Right ventricle myocardium inferior (tissue), 1 donor: ENCODE results near the gene MINDY3. TPM values are rescaled to one million over a fixed set of nuclear protein-coding genes. Genes with fewer than 3 reads are reported as not detected.
"Not testable (repeated sequence)": the region's sequence is repeated elsewhere in the genome, so short reads cannot be mapped to it uniquely, and the experiment has no call there.

Experiments used
- ATAC-seq: fragments of 200-7000 bp; cut with Tn5 transposase; one replicate; pipeline ENCODE4 v1.9.1; 2020; ENCODE audit warnings: mild to moderate bottlenecking, moderate library complexity
- DNase-seq: peaks from one replicate; pipeline ENCODE4 v3.0.0; 2021; ENCODE audit errors: missing footprints
- intact Hi-C: fragments of 100-400 bp; cut with DNase I; formaldehyde crosslinking; loops from one replicate; pipeline ENCODE4 v1.11.0; 2022
- total RNA-seq: library from RNA; stranded (reverse); fragmentation: NEBNext Ultra II Directional; extraction: Animal tissue kit (Norgen Biotek cat#: 25700); gene quantifications from one replicate; pipeline ENCODE4 v1.2.1, GENCODE V29; 2021
- donor health status: DM: no; HTN: yes; CAD: no; lungs with severe emphysema.

MINDY3 gene
- total RNA-seq, 1 donor from 2014 or later, result 16.7 TPM

GRCh38 chr10:15859509-15859905, 800 bp downstream of the MINDY3 start:
- DNase-seq, result no peak
- ATAC-seq, result no peak
- intact Hi-C loops, result no loop called here

DNA sequence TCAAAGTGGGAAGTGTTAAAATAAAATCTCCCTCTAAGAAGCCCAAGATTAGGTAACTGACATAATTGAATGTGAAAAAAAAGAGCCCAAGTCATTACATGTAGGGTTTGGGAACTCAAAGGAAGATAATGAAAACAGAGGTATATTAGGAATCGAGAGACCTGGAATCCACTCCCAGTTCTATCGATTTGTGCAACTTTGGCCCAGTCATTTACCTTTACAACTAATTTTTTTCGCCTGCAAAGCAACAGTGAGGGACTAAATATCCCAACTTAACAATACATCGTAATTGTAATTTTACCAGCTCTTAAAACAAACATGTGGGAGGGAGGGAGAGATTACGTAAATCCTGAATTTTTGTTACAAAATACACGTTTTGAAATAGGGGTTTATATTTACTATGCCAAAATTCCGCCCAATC, 1.4 kb downstream of the MINDY3 start:
- intact Hi-C loops, result no loop called here
- DNase-seq (no peak), ATAC-seq (no peak)

- intact Hi-C loops, result no loop called here
- no peak for ATAC-seq
- no peak for DNase-seq
Measured at GRCh38 chr10:15857107-15857575, 3.2 kb downstream of the MINDY3 start.

- no peak for DNase-seq
- intact Hi-C loops, result no loop called here
Measured at GRCh38 chr10:15856328-15857015, 3.8 kb downstream of the MINDY3 start.

GRCh38 chr10:15853800-15854199, 6.5 kb downstream of the MINDY3 start:
- no peak for ATAC-seq
- DNase-seq, result no peak
- intact Hi-C loops, result no loop called here

More at GRCh38 chr10:15856328-15857015, 3.8 kb downstream of the MINDY3 start:
- no peak for ATAC-seq

- intact Hi-C loops, result no loop called here
- DNase-seq (no peak), ATAC-seq (no peak)
Measured at GRCh38 chr10:15852111-15852557, 8.2 kb downstream of the MINDY3 start.

DNA sequence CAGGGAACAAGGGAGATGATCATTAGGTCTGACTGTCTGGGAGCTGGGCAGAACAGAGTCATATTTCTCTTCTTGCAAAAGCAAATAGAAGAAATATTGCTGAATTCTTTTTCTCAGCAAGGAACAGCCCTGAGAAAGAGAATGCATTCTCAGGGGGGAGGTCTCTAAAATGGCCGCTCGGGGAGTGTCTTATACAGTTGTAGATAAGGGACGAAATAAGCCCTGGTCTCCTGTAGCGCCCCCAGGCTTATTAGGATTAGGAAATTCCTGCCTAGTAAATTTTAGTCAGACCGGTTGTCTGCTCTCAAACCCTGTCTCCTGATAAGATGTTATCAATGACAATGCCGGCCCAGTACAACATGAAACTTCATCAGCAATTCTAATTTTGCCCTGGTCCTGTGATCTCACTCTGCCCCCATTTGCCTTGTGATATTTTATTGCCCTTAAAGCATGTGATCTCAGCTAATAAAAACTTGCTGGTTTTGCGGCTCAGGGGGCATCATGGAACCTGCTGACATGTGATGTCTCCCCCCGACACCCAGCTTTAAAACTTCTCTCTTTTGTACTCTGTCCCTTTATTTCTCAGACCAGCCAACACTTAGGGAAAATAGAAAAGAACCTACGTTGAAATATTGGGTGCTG, 9.8 kb downstream of the MINDY3 start:
- ATAC-seq, intact Hi-C loops, DNase-seq: not testable (repeated sequence)

DNA sequence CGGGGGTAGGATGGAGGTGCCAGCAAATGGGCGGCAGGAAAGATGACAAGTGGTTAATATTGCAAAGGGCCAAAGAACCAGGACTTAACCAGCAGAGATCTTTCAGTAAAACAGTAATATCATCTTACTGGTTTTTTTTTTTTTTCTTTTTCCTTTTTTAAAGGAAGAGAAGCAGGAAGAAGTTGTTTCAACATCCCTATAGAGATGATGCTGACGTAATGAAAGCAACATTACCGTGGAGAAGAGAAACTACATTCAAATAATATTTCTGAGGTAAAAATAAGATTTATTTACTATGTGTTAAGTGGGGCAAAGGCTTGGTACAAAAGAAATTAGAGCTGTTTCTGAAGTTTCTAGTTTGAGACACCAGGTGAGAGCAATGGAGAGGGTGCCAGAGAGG, 11.0 kb downstream of the MINDY3 start:
- intact Hi-C loops, result no loop called here
- no peak for ATAC-seq
- DNase-seq, result no peak

GRCh38 chr10:15847481-15847880, 12.8 kb downstream of the MINDY3 start:
- ATAC-seq (no peak), DNase-seq (no peak)
- intact Hi-C loops, result no loop called here

GRCh38 chr10:15844517-15844916, 15.8 kb downstream of the MINDY3 start:
- intact Hi-C loops, result no loop called here
- ATAC-seq (no peak), DNase-seq (no peak)

- ATAC-seq (no peak), DNase-seq (no peak)
- intact Hi-C loops, result no loop called here
Measured at GRCh38 chr10:15843695-15844094, 16.6 kb downstream of the MINDY3 start.

DNA sequence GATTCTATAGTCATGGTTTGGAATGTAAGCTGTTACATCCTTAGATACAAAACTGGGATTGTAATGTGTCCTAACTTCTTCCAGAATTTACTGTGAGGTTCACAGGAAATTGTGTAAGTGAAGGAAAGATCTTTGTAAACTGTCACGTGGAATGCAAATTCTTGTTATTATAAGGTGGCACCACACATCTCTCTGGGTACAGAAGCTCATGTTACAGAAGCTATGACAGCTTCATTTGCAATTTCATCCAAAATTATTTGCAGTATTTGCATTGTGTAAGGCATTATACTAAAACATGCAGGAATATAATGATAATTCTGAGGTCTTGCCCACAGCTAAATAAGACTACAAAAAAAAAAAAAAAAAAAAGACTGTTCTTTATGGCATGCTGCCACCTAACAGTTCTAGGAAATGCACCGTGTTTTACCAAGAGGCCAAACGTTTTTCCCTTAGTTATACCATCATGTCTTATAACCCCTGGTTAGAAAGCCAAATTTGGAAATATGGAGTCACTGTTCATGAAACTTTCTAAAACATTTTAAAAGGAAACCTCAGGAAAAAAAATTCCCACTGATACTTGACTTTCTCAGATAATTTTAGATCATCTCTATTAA, 17.6 kb downstream of the MINDY3 start:
- no peak for ATAC-seq
- DNase-seq, result no peak
- intact Hi-C loops, result no loop called here

DNA sequence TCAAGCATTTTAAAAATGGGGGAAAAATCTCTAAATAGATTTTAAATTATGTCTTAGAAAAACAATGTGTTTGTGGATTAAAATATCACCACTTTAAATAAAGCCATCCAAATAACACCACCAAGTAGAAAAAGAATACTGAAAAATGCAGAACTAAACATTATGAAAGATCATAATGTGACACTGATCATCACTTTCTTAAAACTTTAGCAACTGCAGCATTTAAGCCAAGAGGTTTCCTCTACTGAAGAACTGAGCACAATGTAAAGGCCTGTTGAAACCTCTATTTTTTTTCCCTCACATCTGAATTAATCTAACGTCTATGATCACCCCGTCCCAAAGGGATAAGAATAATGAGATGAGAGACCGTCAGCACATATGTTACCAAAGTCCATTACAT, 18.6 kb downstream of the MINDY3 start:
- no peak for ATAC-seq
- intact Hi-C loops, result no loop called here
- no peak for DNase-seq

GRCh38 chr10:15836807-15837206, 23.5 kb downstream of the MINDY3 start:
- DNase-seq, result no peak
- no peak for ATAC-seq
- intact Hi-C loops, result no loop called here

- intact Hi-C loops, result loop anchor here (5.0 kb wide), 1 partner anchor 112 kb away; the partner anchor contains the start of gene ITGA8
- no peak for DNase-seq
- ATAC-seq, result no peak
Measured at GRCh38 chr10:15829495-15829894, 30.8 kb downstream of the MINDY3 start.

DNA sequence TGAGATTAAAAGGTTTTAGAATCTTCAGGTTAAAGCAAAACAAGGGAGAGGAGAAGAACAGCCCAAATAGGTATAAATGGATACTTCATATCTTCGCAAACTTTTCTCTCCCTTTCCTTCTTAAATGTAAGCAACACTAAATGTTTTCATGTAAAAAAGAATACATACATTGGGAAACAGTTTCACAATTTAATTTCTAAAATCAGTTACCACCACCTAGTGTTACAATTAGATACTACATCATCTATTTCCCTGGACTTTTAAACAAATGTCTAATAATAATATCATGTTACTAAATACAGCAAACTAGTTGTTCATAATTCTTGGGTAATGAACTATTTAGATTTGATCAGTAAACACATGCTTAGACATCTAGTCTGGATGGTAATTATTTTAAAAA, 35.8 kb downstream of the MINDY3 start:
- intact Hi-C loops, result loop anchor here (5.0 kb wide), 1 partner anchor 392 kb away; no protein-coding TSS in a partner anchor
- DNase-seq (no peak), ATAC-seq (no peak)

DNA sequence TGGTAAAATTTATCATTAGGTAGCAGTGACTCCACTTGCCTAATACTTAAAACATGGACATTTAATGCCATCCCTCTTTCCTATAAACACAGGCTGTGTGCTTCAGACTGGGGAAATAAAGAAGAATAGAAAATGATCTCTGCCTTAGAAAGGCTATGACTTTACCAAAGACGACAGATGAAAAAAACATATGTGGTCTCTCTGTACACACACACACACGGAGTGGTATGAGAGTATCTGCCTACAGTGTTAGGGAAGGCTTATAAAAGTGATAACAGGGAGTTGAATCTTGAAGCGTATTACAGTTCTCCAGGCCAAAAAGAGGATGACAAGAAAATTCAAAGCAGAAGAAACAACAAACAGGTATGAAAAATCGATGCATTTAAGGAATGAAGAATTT, 38.2 kb downstream of the MINDY3 start:
- intact Hi-C loops, result loop anchor here (5.0 kb wide), 1 partner anchor 390 kb away; no protein-coding TSS in a partner anchor
- no peak for ATAC-seq
- no peak for DNase-seq

- intact Hi-C loops, result loop anchor here (5.0 kb wide), 1 partner anchor 389 kb away; no protein-coding TSS in a partner anchor
- no peak for DNase-seq
- no peak for ATAC-seq
Measured at GRCh38 chr10:15821046-15821683, 39.1 kb downstream of the MINDY3 start.

DNA sequence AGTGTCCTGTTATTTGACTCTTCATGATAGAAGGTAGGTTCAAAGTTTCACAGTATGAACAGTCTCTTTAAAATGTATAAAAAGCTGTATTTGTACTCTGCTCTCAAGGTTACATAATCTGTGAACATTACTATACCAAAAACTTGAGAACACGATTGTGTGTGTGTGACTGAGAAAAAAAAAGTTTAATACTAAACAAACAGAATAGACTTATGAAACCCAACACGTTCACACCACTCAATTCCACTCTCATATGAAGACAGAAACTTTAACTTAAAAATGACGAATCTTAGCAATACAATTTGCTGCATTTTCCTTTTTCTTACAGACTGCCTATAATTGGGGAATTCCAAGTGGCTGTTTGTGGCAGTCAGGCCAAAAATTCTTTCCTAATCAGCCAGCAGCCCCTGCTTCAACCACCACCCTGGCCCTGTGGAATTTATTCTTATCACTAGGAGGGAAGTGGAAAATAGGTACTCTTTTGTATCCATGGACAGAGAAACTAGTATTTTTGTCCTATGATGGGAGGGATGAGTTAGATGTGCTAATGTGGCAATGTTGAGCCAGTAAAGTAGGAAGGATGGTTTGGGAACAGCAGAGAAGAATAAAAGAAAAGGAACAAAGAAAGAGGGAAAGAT, 42.8 kb downstream of the MINDY3 start:
- intact Hi-C loops, result no loop called here
- ATAC-seq (no peak), DNase-seq (no peak)
